GM18861 (cell line): Measurements from ENCODE around the gene DHX8.
"Not testable (repeated sequence)": the region's sequence is repeated elsewhere in the genome, so short reads cannot be mapped to it uniquely, and the experiment has no call there.

Experiments
- ATAC-seq: cut with Tn5 transposase; IDR thresholded peaks from one replicate; pipeline ENCODE4 v1.9.1; 2021; ENCODE audit not compliant: unreplicated experiment

Gene DHX8

GRCh38 chr17:43483674-43484551 is at the start of gene DHX8:
Gene DHX8, plus strand, starts transcription at chr17:43483975. Its CDS starts 63 bp downstream, at chr17:43484038.
- peak; percentile 90 for ATAC-seq

- ATAC-seq, result no peak
Measured at GRCh38 chr17:43434902-43435319, 48.9 kb upstream of the DHX8 start.

- ATAC-seq, result no peak
Measured at GRCh38 chr17:43437756-43438155, 46.0 kb upstream of the DHX8 start.

- no peak for ATAC-seq
Measured at GRCh38 chr17:43438626-43439025, 45.1 kb upstream of the DHX8 start.

GRCh38 chr17:43439041-43439440 is 44.7 kb upstream of the DHX8 start:
- no peak for ATAC-seq

GRCh38 chr17:43442711-43443110 is 41.1 kb upstream of the DHX8 start:
- ATAC-seq, result no peak

- ATAC-seq, result no peak
Measured at GRCh38 chr17:43443381-43443780, 40.4 kb upstream of the DHX8 start.

- no peak for ATAC-seq
Measured at GRCh38 chr17:43444223-43445008, 39.4 kb upstream of the DHX8 start.

GRCh38 chr17:43445009-43445589 is 38.7 kb upstream of the DHX8 start:
- no peak for ATAC-seq

- ATAC-seq, result no peak
Measured at GRCh38 chr17:43446773-43447172, 37.0 kb upstream of the DHX8 start.

- no peak for ATAC-seq
Measured at GRCh38 chr17:43448720-43449469, 34.9 kb upstream of the DHX8 start.

- no peak for ATAC-seq
Measured at GRCh38 chr17:43449470-43450248, 34.1 kb upstream of the DHX8 start.

- not testable (repeated sequence) for ATAC-seq
Measured at GRCh38 chr17:43450791-43451190, 33.0 kb upstream of the DHX8 start.

- not testable (repeated sequence) for ATAC-seq
Measured at GRCh38 chr17:43451741-43452140, 32.0 kb upstream of the DHX8 start.

GRCh38 chr17:43453331-43453812 is 30.4 kb upstream of the DHX8 start:
- no peak for ATAC-seq

GRCh38 chr17:43454868-43455267 is 28.9 kb upstream of the DHX8 start:
- ATAC-seq, result no peak

- ATAC-seq, result no peak
Measured at GRCh38 chr17:43456029-43456428, 27.7 kb upstream of the DHX8 start.

- ATAC-seq, result no peak
Measured at GRCh38 chr17:43456661-43457361, 27.0 kb upstream of the DHX8 start.

- no peak for ATAC-seq
Measured at GRCh38 chr17:43457362-43457692, 26.4 kb upstream of the DHX8 start.
